Activated naive CD8-positive, alpha-beta T cell treated with anti-CD3 and anti-CD28 coated beads, Interleukin-2, amount 50 U/mL, for 16 hours (primary cell): ENCODE data around the gene AIRE.
"Not testable (repeated sequence)": the region's sequence is repeated elsewhere in the genome, so short reads cannot be mapped to it uniquely, and the experiment has no call there.

Source experiments
- DNase-seq: peaks from one replicate; pipeline ENCODE4 v3.0.0-alpha.2; 2020; ENCODE audit warnings: low read depth, low spot score

AIRE gene

GRCh38 chr21:44291078-44291935 lies 5.6 kb downstream of the AIRE start:
- no peak for DNase-seq

GRCh38 chr21:44291936-44292811 lies 6.5 kb downstream of the AIRE start:
- no peak for DNase-seq

- no peak for DNase-seq
Measured at GRCh38 chr21:44292812-44293195, 7.1 kb downstream of the AIRE start.

- no peak for DNase-seq
Measured at GRCh38 chr21:44293551-44294231, 8.0 kb downstream of the AIRE start.

GRCh38 chr21:44294391-44295162 lies 8.9 kb downstream of the AIRE start:
- no peak for DNase-seq

- DNase-seq = no peak
Measured at GRCh38 chr21:44295163-44295573, 9.5 kb downstream of the AIRE start.

- DNase-seq = no peak
Measured at GRCh38 chr21:44295646-44296045, 10.0 kb downstream of the AIRE start.

- DNase-seq = no peak
Measured at GRCh38 chr21:44296103-44296519, 10.4 kb downstream of the AIRE start.

- DNase-seq = no peak
Measured at GRCh38 chr21:44296916-44297315, 11.2 kb downstream of the AIRE start.

- DNase-seq = peak; percentile 34
Measured at GRCh38 chr21:44297525-44298290, 12.0 kb downstream of the AIRE start.

- DNase-seq = no peak
Measured at GRCh38 chr21:44298301-44298700, 12.6 kb downstream of the AIRE start.

GRCh38 chr21:44299085-44299457 lies 13.4 kb downstream of the AIRE start:
- DNase-seq = no peak

- no peak for DNase-seq
Measured at GRCh38 chr21:44299458-44300261, 14.0 kb downstream of the AIRE start, which contains the start of gene PFKL. PFKL (plus strand) TSS chr21:44300053; CDS start chr21:44300106, 53 bp downstream.

GRCh38 chr21:44300262-44300959 lies 14.7 kb downstream of the AIRE start:
- DNase-seq = peak; percentile 19

GRCh38 chr21:44301141-44301540 lies 15.5 kb downstream of the AIRE start:
- no peak for DNase-seq

- no peak for DNase-seq
Measured at GRCh38 chr21:44301961-44302406, 16.3 kb downstream of the AIRE start.

- DNase-seq = not testable (repeated sequence)
Measured at GRCh38 chr21:44302573-44303401, 17.1 kb downstream of the AIRE start.

GRCh38 chr21:44303490-44303981 lies 17.9 kb downstream of the AIRE start:
- no peak for DNase-seq
